OCI-LY7 (cell line): ENCODE data around the gene ABCA3. TPM values are rescaled to one million over a fixed set of nuclear protein-coding genes. Genes with fewer than 3 reads are reported as not detected.

Experiments
- BruUV-seq: library from RNA; stranded (reverse); fragments of 400-500 nt; replicated peaks from 2 replicates; lab custom pipeline; 2021; lab: Mats Ljungman, UMichigan
- CTCF ChIA-PET: fragments of 300-600 bp; sonication (Branson Sonifier 250); formaldehyde crosslinking; loops from one replicate; lab custom pipeline; 2022; ENCODE audit warnings: antibody characterized with exemption; ENCODE audit not compliant: unreplicated experiment; lab: Charles Lee
- POLR2A ChIA-PET: fragments of 300-600 bp; sonication (Branson Sonifier 250); formaldehyde crosslinking; loops from one replicate; lab custom pipeline; 2022; ENCODE audit warnings: antibody characterized with exemption; lab: Charles Lee
- DNase-seq: peaks from one replicate; pipeline ENCODE4 v3.0.0-alpha.2; 2015; ENCODE audit warnings: low spot score
- H2AFZ ChIP-seq: fragments of 200-600 bp; sonication (generic), shearing (Covaris generic); 2 replicates; pipeline ENCODE4 v1.6.1; 2014; ENCODE audit warnings: mild to moderate bottlenecking, antibody characterized with exemption, low read length, moderate library complexity
- H3K27ac ChIP-seq: fragments of 200-600 bp; sonication (generic); 2 replicates; pipeline ENCODE4 v1.5.1; 2014; ENCODE audit warnings: mixed run types, low read depth, mild to moderate bottlenecking, moderate library complexity, low read length, inconsistent platforms; ENCODE audit not compliant: poor library complexity, severe bottlenecking
- H3K36me3 ChIP-seq: fragments of 200-600 bp; sonication (generic); 2 replicates; pipeline ENCODE4 v1.6.1; 2014; ENCODE audit warnings: mild to moderate bottlenecking, antibody characterized with exemption, low read length, moderate library complexity, mixed read lengths; ENCODE audit not compliant: insufficient read depth
- H3K4me1 ChIP-seq: fragments of 200-600 bp; sonication (generic); 2 replicates; pipeline ENCODE4 v1.5.1; 2014; ENCODE audit warnings: mild to moderate bottlenecking, low read length; ENCODE audit not compliant: insufficient read depth, poor library complexity, severe bottlenecking
- H3K4me2 ChIP-seq: fragments of 200-600 bp; sonication (generic); 2 replicates; pipeline ENCODE4 v1.6.1; 2014; ENCODE audit warnings: mild to moderate bottlenecking, low read length
- H3K4me3 ChIP-seq: fragments of 200-600 bp; sonication (generic); 2 replicates; pipeline ENCODE4 v1.5.1; 2014; ENCODE audit warnings: mild to moderate bottlenecking, low read depth, low read length; ENCODE audit not compliant: poor library complexity, severe bottlenecking
- H3K79me2 ChIP-seq: fragments of 200-600 bp; sonication (generic); 2 replicates; pipeline ENCODE4 v1.6.1; 2016; ENCODE audit warnings: low read depth, mild to moderate bottlenecking, low read length, moderate library complexity, mixed read lengths; ENCODE audit not compliant: insufficient read depth
- H3K9me2 ChIP-seq: fragments of 200-600 bp; sonication (generic); 2 replicates; pipeline ENCODE4 v1.6.1; 2016; ENCODE audit warnings: mild to moderate bottlenecking, low read length, mixed read lengths; ENCODE audit not compliant: insufficient read depth
- H3K9me3 ChIP-seq: fragments of 200-600 bp; sonication (generic); 2 replicates; pipeline ENCODE4 v1.6.1; 2014; ENCODE audit warnings: mild to moderate bottlenecking, mixed run types, low read length, mixed read lengths
- H4K20me1 ChIP-seq: fragments of 200-600 bp; sonication (generic); 2 replicates; pipeline ENCODE4 v1.6.1; 2014; ENCODE audit warnings: mild to moderate bottlenecking, antibody characterized with exemption, low read length, moderate library complexity, mixed read lengths; ENCODE audit not compliant: insufficient read depth
- EZH2phosphoT487 ChIP-seq: fragments of 200-600 bp; sonication (generic); IDR thresholded peaks from 2 replicates; pipeline ENCODE4 v1.6.1; 2018; ENCODE audit warnings: low read depth, borderline replicate concordance, mild to moderate bottlenecking, mixed run types, antibody characterized with exemption, low read length, moderate library complexity, mixed read lengths
- intact Hi-C: fragments of 100-400 bp; cut with micrococcal nuclease; formaldehyde crosslinking; loops from one replicate; pipeline ENCODE4 v1.10.0; 2022; ENCODE audit not compliant: unreplicated experiment
- total RNA-seq, 2 experiments: library from RNA; depleted of rRNA in 1 of 2; stranded (reverse); fragments of >200 nt in 1 of 2; shearing (Covaris generic) in 1 of 2; gene quantifications; 2 replicates each; pipeline ENCODE4 v1.2.3, GENCODE V29; 2014 to 2022
- TF ChIP-seq, protein P1 (sequence below): fragments of 200-600 bp; sonication (generic); conservative IDR thresholded peaks from 2 replicates; pipeline ENCODE4 v1.5.1; 2014; ENCODE audit warnings: mild to moderate bottlenecking, antibody characterized with exemption, low read length, moderate library complexity, mixed read lengths

ABCA3 gene
- total RNA-seq, 2 experiments from 2014 or later = 0.23 TPM; not detected in 1

DNA sequence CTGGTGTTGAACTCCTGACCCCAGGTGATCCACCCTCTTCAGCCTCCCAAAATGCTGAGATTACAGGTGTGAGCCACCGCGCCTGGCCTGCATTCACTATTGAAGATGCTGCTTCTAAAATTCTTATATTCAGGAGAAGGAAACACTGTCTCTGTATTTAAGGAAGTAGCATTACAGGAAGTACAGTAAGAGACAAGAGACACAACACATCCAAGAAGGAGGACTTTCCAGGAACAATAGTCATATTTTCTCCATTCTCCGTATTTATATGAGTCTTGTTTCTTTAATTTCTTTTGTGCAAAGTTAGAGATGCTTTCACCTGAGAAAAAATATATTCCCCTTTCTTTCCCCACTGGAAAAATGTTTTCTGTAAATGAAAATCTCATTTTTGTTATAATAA, 18.3 kb upstream of the ABCA3 start:
- DNase-seq = no peak
- H3K9me2 ChIP-seq = no peaks in the 10 kb centered on the region
- CTCF ChIA-PET = no interaction called here
- no peak overlapping the region for H3K4me2 ChIP-seq
- 0 out of 2 replicates have a peak, but pooled peaks cover 8% of the 10 kb centered on the region for H3K9me3 ChIP-seq
- no peaks in the 10 kb centered on the region for H4K20me1 ChIP-seq
- H3K4me3 ChIP-seq = no peak overlapping the region
- H3K36me3 ChIP-seq = no peaks in the 10 kb centered on the region
- H3K27ac ChIP-seq = no peak overlapping the region
- H2AFZ ChIP-seq = no peak overlapping the region
- POLR2A ChIA-PET = no interaction called here
- no TSS peak for BruUV-seq
- no peaks in the 10 kb centered on the region for H3K79me2 ChIP-seq
- no peaks in the 10 kb centered on the region for H3K4me1 ChIP-seq
- intact Hi-C loops = no loop called here
- TF ChIP-seq EZH2phosphoT487 = no peak
- TF ChIP-seq, protein P1, sequence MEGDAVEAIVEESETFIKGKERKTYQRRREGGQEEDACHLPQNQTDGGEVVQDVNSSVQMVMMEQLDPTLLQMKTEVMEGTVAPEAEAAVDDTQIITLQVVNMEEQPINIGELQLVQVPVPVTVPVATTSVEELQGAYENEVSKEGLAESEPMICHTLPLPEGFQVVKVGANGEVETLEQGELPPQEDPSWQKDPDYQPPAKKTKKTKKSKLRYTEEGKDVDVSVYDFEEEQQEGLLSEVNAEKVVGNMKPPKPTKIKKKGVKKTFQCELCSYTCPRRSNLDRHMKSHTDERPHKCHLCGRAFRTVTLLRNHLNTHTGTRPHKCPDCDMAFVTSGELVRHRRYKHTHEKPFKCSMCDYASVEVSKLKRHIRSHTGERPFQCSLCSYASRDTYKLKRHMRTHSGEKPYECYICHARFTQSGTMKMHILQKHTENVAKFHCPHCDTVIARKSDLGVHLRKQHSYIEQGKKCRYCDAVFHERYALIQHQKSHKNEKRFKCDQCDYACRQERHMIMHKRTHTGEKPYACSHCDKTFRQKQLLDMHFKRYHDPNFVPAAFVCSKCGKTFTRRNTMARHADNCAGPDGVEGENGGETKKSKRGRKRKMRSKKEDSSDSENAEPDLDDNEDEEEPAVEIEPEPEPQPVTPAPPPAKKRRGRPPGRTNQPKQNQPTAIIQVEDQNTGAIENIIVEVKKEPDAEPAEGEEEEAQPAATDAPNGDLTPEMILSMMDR = no peak

DNA sequence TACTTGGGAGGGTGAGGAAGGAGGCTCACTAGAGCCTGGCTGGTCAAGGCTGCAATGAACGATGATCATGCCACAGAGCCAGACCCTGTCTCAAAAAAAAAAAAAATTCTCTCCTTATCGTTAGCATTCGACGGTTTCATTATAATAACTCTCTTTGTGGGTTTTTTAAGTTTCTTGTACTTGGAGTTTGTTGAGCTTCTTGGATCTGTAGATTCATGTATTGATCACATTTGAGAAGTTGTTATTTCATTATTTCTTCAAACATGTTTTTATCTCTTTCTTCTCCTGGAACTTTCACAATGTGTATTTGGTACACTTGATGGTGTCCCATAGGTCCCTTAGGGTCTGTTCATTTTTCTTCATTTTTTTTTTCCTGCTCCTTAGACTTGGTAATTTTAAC, 16.8 kb upstream of the ABCA3 start:
- BruUV-seq = no TSS peak
- no peak for TF ChIP-seq EZH2phosphoT487
- TF ChIP-seq, protein P1 = no peak
- no peak for DNase-seq
- CTCF ChIA-PET = no interaction called here
- H3K4me2 ChIP-seq = no peak overlapping the region
- 0 out of 2 replicates have a peak, but pooled peaks cover 8% of the 10 kb centered on the region for H3K9me3 ChIP-seq
- H3K4me3 ChIP-seq = no peak overlapping the region
- H3K79me2 ChIP-seq = no peaks in the 10 kb centered on the region
- H3K4me1 ChIP-seq = no peaks in the 10 kb centered on the region
- POLR2A ChIA-PET = interaction anchor here (0.6 to 1.3 kb wide), 3 partner anchors 19 to 345 kb away, joined by 3 to 4 read pairs (median 3); no protein-coding TSS in a partner anchor
- H3K27ac ChIP-seq = no peak overlapping the region
- no peaks in the 10 kb centered on the region for H3K36me3 ChIP-seq
- H2AFZ ChIP-seq = no peak overlapping the region
- H3K9me2 ChIP-seq = no peaks in the 10 kb centered on the region
- intact Hi-C loops = no loop called here
- no peaks in the 10 kb centered on the region for H4K20me1 ChIP-seq

DNA sequence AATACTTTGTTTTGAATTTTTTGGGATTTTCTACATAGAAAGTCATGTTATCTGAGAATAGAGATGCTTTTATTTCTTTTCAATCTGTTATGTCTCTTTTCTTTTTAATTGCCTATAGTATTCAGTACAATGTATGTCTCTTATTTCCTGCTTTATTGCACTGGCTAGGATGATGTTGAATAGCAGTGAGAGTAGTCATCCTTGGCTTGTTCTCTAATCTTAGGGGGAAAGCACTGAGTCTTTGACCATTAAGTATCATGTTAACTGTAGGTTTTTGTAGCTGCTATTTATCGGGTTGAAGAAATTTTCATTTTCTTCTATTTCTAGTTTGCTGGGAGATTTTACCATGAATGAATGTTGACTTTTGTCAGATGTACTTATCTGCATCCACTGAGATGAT, 10.0 kb upstream of the ABCA3 start:
- no peak overlapping the region for H2AFZ ChIP-seq
- H3K36me3 ChIP-seq = no peaks in the 10 kb centered on the region
- no peak for DNase-seq
- ChIA-PET CTCF (no interaction called here), POLR2A (no interaction called here)
- H3K79me2 ChIP-seq = no peaks in the 10 kb centered on the region
- no peak overlapping the region for H3K4me3 ChIP-seq
- TF ChIP-seq EZH2phosphoT487 = no peak
- TF ChIP-seq, protein P1 = no peak
- intact Hi-C loops = no loop called here
- H3K9me2 ChIP-seq = no peaks in the 10 kb centered on the region
- BruUV-seq = no TSS peak
- no peak overlapping the region for H3K4me2 ChIP-seq
- H3K9me3 ChIP-seq = no peaks in the 10 kb centered on the region
- no peaks in the 10 kb centered on the region for H4K20me1 ChIP-seq
- no peak overlapping the region for H3K27ac ChIP-seq
- no peaks in the 10 kb centered on the region for H3K4me1 ChIP-seq
